Right atrium auricular region (tissue), 2 donors: ENCODE data around the gene MGLL. TPM values are rescaled to one million over a fixed set of nuclear protein-coding genes. Genes with fewer than 3 reads are reported as not detected.
A peak's percentile ranks its signal among the peaks of the same experiment; 100 is the strongest.

Experiments
- DNase-seq: peaks from one replicate; pipeline ENCODE4 v3.0.0-alpha.2; 2019; ENCODE audit warnings: low spot score
- H3K27ac ChIP-seq, 2 donors: fragments of 200-600 bp; sonication (generic); 1 replicate in 1 of 2; 2 replicates in 1 of 2; pipeline ENCODE4 v1.5.1; 2016 to 2019
- H3K27me3 ChIP-seq, 2 donors: fragments of 200-600 bp; sonication (generic); one replicate each; pipeline versions ENCODE4 v1.5.1 to v1.6.0; 2017 to 2019
- H3K36me3 ChIP-seq: fragments of 200-600 bp; sonication (generic); one replicate; pipeline ENCODE4 v1.5.1; 2016
- H3K4me1 ChIP-seq, 2 donors: fragments of 200-600 bp; sonication (generic); one replicate each; pipeline versions ENCODE4 v1.5.1 to v1.6.0; 2017 to 2019
- H3K4me3 ChIP-seq, 2 donors: fragments of 200-600 bp; sonication (generic); 1 replicate in 1 of 2; 2 replicates in 1 of 2; pipeline ENCODE4 v1.5.1; 2017 to 2019; ENCODE audit warnings: mild to moderate bottlenecking in 1 of 2, moderate library complexity in 1 of 2
- H3K9me3 ChIP-seq, 2 donors: fragments of 200-600 bp; sonication (generic); one replicate each; pipeline ENCODE4 v1.5.1; 2019
- CTCF ChIP-seq, 2 donors: fragments of 200-600 bp; sonication (generic); IDR thresholded peaks; one replicate each; pipeline ENCODE4 v1.5.1; 2019; ENCODE audit warnings: antibody characterized with exemption in 2 of 2
- total RNA-seq, 2 donors: library from RNA; depleted of rRNA; stranded (reverse); fragments of >200 nt; gene quantifications; one replicate each; pipeline ENCODE4 v1.1.0, GENCODE V29; 2016

Gene MGLL
- total RNA-seq, 2 donors from 2014 or later = 36.3 to 46.4 TPM

GRCh38 chr3:127794402-127794801 lies 27.9 kb downstream of the MGLL start:
- H3K27ac ChIP-seq = no peak overlapping the region
- DNase-seq = no peak
- H3K27me3 ChIP-seq = no peaks in the 10 kb centered on the region
- H3K9me3 ChIP-seq = no peaks in the 10 kb centered on the region
- H3K36me3 ChIP-seq = no peaks in the 10 kb centered on the region
- H3K4me1 ChIP-seq = peaks cover 0 to 30% of the 10 kb centered on the region in 2 donors
- H3K4me3 ChIP-seq = no peak overlapping the region
- no peak for TF ChIP-seq CTCF (IDR thresholded peaks at IDR 0.05)

- TF ChIP-seq CTCF (IDR thresholded peaks at IDR 0.05) = no peak
- Histone ChIP-seq H3K27me3 (no peaks in the 10 kb centered on the region), H3K9me3 (no peaks in the 10 kb centered on the region), H3K4me3 (no peak overlapping the region), H3K27ac (peak overlapping the region in 1 of 2 donors; percentile 20), H3K4me1 (peaks cover 0 to 47% of the 10 kb centered on the region in 2 donors), H3K36me3 (no peaks in the 10 kb centered on the region)
- DNase-seq = peak; percentile 80
Measured at GRCh38 chr3:127792541-127793292, 29.6 kb downstream of the MGLL start.

GRCh38 chr3:127791221-127791913 lies 30.9 kb downstream of the MGLL start:
- H3K27me3 ChIP-seq = no peaks in the 10 kb centered on the region
- H3K9me3 ChIP-seq = no peaks in the 10 kb centered on the region
- TF ChIP-seq CTCF (IDR thresholded peaks at IDR 0.05) = no peak
- H3K36me3 ChIP-seq = no peaks in the 10 kb centered on the region
- no peak for DNase-seq
- H3K4me3 ChIP-seq = no peak overlapping the region
- peaks cover 0 to 61% of the 10 kb centered on the region in 2 donors for H3K4me1 ChIP-seq
- H3K27ac ChIP-seq = no peak overlapping the region

GRCh38 chr3:127790882-127791183 lies 31.5 kb downstream of the MGLL start:
- Histone ChIP-seq H3K36me3 (no peaks in the 10 kb centered on the region), H3K27me3 (no peaks in the 10 kb centered on the region), H3K27ac (peak overlapping the region in 1 of 2 donors; percentile 38), H3K4me3 (no peak overlapping the region), H3K9me3 (no peaks in the 10 kb centered on the region), H3K4me1 (peaks cover 0 to 66% of the 10 kb centered on the region in 2 donors)
- no peak for TF ChIP-seq CTCF (IDR thresholded peaks at IDR 0.05)
- DNase-seq = no peak

GRCh38 chr3:127789990-127790881 lies 32.1 kb downstream of the MGLL start:
- H3K4me3 ChIP-seq = no peak overlapping the region
- no peak for DNase-seq
- peaks cover 0 to 72% of the 10 kb centered on the region in 2 donors for H3K4me1 ChIP-seq
- no peaks in the 10 kb centered on the region for H3K9me3 ChIP-seq
- no peak for TF ChIP-seq CTCF (IDR thresholded peaks at IDR 0.05)
- no peaks in the 10 kb centered on the region for H3K27me3 ChIP-seq
- no peaks in the 10 kb centered on the region for H3K36me3 ChIP-seq
- peak overlapping the region in 1 of 2 donors; percentile 38 for H3K27ac ChIP-seq
